Left forelimb (tissue), 1 donor: ENCODE results near the gene OSBPL1A.

Source experiments
- DNase-seq: peaks from one replicate; pipeline ENCODE4 v3.0.0-alpha.2; 2018; ENCODE audit warnings: low spot score

The OSBPL1A gene

DNA sequence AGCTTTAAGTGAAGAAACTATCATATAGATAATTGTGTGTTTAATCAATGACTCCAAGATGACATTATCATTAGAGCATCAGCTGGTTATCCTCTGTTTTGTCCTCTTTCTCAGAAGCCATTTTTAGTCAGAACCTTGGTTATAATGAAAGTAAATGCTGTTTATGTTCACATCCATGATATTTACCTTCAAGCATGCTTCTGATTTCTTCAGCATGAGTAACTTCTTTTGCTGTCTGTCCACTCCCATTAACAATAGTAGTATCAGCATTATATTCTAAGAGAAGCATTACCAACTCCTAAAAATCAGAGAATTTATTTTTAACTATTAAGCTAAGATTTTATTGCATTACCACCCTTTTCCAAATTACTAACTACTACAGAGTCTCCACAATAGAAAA is 56.3 kb downstream of the OSBPL1A start:
- DNase-seq = no peak

DNA sequence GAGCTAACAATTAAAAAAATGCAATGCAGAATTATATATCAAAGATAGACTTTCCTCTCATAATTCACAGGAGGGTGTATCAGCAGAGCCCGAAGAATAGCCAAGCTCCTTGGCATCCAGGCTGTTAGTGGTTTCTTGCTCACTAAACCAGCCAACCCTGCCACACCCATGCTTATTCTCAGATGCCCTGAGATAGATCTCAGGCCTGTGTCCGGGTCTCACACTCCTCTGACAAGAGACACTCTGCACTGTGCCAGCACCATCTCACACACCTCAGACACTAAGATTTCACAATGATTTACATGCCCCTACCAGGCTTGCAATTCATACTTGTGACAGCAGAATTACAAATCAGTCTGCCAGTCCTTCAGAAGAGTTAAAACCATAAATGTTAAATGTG is 64.5 kb downstream of the OSBPL1A start:
- DNase-seq = no peak

DNA sequence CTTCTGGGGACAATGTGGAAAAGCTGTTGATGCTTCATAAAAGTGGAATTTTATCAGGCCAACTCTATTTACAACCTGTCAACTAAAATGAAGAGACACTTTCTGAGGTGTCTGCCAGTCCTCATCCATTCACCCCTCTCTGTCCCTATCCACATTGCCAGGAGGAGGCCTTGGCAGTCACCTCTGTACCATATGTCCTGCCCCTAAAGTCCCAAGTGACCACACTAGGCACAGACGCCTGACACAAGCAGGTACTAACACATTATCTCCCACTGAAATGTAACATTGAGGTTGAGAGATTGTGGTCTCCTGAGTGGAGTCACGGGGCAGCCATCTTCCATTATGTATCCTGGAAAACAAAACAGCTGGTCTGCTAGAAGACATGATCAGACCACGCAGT is 71.4 kb downstream of the OSBPL1A start:
- no peak for DNase-seq

DNA sequence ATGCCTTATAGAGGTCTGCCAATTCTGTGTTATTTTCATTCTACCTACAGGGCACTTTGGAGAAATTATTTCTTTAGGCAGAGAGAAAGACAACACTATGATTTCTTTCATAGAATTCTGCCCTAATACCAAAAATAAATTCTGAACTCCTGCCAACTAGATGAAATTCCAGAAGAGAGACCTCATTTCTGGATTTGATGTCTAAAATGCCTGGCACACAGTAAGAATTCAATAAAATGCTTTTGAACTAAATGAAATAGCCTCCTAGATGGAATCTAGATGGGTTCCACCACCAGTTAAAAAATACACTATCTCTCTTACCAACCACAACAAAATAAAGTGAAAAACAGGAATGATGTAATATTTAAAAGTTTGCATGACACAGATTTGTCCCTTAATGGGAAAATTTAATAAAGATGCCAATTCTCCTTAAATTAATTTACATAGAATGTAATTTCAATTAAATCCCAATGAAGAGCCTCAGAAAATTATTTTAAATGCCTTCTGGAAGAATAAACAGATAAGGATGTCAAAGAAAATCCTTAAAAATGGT is 75.0 kb downstream of the OSBPL1A start:
- no peak for DNase-seq

DNA sequence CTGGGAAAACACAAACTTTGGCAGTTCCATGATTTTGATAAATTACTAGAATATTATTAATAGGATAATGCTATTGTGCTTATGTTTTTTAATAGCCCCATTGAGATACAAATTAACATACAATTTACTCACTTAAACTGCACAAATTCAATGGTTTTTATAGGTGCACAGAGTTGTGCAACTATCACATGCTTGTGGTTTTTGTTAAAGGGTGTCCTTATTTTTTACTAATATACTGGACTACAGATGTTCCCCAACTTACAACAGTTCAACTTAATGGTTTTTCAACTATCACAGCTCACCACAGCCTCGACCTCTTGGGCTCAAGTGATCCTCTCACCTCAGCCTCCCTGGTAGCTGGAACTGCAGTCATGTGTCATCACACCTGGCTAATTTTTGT is 76.6 kb downstream of the OSBPL1A start:
- DNase-seq = no peak

DNA sequence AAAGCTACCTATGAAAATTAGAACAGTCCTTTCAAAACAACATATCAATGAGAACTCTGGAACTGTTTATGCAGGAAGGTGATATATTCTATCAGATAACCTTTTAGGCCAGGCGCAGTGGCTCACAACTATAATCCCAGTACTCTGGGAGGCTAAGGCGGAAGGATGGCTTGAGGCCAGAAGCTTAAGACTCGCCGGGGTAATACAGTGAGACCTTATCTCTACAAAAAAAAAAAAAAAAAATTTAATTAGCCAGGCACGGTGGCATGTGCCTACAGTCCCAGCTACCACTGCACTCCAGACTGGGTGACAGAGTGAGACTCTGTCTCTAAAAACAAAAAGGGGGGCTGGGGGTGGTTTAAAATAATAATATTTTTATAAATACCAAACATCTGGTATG is 77.9 kb downstream of the OSBPL1A start:
- DNase-seq = no peak

DNA sequence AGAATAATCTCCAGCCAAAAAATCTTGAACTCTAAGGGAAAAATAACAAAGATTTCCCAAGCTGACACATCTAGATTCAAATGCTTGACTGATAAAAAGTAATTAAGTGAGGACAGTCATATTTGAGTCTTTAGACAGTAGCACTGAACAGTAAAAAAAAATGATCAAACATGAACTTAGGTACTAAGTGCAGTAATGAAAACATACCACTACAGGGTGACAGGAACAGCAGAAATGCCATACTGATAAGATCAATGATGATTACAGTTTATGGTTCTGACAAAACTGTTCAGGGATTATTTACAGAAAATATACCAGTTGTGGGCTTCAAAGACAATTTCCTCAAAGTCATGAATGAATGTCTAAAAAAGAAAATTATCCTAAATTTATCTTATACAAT is 80.3 kb downstream of the OSBPL1A start:
- DNase-seq = no peak

DNA sequence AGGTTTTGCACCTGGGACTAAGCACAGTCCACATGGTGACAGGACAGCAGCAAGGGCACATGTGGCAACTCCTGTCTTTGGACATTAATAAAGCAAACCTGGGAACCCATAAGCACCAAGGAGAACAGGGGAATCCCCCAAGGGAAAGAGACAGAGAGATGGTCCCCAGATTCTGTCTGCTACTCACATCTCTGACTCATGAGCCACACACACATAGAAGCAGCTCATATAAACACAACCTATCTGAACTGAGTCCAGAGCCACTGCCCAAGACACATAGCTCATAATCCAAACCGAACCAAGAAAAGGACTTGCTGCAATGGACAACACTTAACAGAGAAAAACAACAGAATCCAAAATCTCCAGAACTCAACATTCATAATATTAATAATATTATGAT is 82.5 kb downstream of the OSBPL1A start:
- DNase-seq = no peak

DNA sequence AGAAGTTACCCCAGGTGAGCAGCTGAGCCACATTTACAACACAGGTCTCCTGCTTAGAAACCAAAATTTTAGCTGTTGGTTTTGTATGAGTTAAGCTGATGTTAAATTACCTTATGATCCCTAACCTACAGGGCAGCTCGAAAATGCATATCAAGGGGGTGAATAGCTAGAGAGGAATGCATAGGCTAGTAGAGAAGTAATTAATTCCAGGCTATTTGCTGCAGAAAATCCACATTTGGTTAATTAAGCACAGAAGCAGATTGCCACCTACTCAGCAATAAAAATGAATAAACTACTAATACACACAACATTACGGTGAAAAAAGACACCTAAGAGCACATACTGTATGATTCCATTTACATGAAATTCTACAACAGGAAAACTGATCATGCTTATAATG is 91.4 kb downstream of the OSBPL1A start:
- no peak for DNase-seq

DNA sequence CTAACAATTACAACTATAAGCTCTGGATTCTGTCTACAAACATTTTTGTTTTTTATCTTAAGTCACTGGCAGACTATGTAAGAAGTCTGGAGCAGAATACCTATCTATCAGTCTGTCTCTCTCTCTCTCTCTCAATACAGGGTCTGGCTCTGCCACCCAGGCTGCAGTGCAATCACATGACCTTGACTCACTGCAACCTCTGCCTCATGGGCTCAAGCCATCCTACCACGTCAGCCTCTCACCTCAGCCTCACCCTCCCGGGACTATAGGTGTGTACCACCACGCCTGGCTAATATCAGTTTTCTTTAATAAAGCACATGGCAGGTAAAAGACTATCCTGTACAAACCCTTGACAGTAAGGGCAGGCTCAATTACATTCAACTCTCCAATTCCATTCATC is 96.9 kb downstream of the OSBPL1A start:
- no peak for DNase-seq

DNA sequence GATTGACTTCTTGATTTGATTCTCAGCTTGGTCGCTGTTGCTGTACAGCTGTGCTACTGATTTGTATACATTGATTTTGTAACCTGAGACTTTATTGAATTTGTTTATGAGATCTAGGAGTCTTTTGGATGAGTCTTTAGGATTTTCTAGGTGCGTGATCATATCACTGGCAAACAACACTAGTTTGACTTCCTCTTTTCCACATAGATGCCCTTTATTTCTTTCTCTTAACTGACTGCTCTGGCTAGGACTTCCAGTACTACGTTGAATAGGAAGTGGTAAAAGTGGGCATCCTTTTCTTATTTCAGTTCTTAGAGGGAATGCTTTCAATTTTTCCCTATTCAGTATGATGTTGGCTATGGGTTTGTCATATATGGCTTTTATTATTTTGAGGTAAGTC is 101.3 kb downstream of the OSBPL1A start:
- no peak for DNase-seq

DNA sequence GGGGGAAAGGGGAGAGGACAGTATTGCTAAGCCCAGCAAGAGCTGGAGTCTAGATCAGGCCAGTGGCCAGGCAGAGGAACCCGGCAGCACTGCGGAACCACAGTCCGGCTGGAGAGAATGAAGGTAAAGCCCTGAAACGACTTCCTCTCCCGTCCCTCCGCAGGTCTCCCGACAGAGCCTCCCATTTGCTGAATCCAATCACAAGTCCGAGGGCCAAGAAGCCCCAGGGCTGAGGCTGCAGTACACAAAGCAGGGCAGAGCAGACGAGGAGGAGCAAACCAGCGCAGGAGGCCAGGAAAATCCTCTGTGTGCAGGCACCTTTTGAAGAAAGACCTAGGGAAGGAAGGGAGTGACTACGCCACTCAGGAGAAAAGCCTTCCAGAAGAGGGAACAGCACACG is 104.4 kb downstream of the OSBPL1A start:
- no peak for DNase-seq

DNA sequence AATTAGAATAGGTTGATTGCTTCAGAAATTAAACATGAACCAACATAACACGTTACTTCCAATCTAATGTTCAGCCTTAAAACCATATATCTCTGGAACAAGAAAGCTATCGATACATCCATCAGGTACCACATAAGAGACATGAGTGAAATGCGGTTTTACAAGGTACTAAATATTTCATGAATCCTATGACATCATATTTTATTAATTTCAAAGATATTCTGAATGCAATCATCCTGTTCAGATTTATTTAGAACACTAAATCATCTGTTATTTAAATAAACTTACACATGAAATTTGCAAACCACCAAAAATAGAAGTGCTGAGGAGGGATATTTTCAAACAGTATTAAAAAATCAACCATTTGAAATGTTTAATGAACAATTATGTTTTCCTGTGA is 119.0 kb downstream of the OSBPL1A start:
- no peak for DNase-seq

DNA sequence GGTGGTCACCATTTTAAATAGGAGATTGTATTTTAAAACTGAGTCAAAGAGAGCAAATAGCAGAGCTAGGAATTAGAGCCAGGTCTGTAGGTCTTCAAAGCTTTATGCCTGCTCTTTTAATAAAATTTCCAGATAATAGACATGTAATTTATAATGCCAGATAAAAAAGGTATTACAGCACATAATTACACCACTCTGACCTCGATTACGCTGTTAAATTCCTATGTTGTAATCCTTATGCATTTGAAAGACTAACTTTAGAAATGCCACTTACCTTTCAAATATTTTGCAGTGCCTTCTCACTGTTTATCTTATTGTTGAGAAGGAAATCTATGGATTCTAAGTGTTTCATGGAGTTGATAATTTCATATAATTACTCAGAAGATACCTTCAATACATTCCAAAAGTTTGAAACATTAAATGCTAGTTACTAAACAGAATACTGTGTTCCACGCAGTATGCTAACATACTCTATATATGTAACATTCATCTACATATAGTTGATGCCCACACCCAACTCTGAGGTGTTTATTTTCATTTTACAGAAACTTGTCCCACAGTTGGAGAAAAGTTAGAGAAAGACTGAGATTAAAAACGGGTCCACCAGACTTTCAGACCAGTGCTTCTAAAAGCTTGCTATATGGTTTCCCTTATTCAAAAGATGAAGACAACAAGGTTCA is 120.0 kb downstream of the OSBPL1A start:
- DNase-seq = no peak

DNA sequence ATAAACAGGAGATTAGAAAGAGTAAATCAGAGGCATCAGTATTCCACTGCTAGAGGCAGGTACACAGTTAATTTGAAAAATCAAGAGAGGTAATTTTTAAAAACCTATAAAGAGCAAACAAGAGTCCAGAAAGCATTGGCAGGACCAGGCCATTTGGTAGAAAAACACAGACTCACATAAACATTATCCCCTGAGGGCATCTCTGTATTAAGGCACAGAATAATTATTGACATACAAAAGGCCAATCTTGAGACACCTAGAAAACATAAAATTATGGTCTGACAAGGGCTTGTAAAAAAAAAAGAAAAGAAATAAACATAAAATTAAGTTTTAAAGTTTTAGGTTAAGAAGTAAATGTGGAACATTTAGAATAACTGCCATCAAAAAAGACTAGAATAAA is 120.6 kb downstream of the OSBPL1A start:
- DNase-seq = no peak

DNA sequence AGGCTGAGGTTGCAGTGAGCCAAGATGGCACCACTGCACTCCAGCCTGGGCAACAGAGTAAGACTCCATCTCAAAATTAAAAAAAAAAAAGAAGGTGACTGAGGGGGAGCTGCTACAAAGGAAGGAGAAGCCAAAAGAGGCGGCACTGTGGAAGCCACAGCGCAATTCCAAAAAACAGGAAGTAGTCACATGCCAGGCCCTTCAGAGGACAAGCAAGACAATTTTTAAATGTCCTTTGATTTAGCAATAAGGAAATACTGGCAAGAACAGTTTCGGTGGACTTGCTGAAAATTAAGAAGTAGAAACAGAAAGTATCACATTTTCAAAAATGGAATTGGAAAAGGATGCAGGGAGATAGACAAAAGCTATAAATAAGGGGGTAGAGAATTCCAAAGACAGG is 122.8 kb downstream of the OSBPL1A start:
- DNase-seq = no peak

DNA sequence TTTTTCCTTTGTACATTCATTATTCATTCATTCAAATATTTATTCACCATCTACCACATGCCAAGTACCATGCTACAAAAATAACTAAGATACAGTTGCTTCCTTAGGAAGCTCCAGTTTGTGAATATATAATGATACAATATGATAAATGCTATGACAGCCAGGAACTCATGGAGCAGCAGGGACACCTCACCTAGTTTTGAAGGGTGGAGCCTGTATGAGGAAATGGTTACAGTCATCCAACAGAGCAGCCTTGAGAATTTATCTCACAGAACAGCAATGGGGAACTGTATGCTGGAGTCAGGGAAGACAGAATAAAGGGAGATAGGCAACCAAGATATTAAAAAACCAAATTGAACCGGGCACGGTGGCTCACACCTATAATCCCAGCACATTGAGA is 124.0 kb downstream of the OSBPL1A start:
- no peak for DNase-seq

DNA sequence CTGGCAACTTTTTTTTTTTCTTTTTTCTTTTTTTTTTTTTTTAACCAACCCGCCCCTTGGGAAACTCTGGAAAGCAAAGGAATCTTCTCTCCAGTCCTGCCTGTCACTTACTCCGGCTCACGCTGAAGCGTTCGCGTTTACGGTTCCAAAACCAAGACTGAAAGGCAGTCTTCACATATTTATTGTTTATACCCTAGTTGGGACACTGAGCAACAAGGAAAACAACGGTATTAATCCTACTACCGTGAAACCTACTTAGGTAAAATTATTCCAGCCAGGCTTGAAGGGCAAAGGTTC is 125.4 kb downstream of the OSBPL1A start:
- no peak for DNase-seq

DNA sequence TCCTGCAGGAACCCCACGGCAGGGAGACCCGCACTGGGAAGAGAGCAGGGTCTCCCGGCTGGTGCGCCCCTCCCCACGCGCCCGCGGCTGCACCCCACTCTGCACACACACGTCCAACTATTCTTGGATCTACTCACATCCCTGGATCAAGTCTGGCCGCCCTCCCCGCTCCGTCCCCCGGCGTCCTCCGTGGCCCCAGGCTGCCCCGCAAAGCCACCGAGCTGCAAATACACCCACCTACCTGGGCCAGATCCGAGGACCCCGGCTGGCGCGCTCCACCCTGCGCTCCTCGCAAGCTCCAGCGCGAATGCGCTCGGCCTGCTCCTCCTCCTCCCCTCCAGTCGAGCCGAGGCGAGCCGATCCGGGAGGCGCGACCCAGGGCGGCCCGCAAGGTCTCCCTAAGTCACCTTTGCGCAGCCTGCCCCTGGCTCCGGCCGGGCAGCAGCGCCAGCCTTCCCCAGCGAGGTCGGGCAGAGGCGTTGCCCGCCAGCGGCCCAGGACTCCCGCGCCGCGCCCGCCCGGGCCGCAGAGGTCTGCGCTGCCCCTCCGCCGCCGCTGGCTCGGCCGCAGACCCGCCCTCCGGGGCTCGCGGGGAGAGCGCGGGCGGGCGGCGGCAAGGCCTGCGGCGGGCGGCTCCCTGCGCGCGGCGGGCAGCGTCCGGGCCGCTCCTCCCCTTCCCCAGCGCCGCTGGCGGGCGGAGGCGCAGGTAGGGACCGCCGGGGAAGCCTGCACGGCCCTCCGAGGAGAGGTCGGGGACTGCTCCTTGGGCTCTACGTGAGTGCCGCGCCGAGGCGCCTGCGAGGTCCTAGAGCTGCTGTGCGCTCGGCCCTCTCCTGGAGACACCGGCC is 126.0 kb downstream of the OSBPL1A start:
- DNase-seq = peak; percentile 88

DNA sequence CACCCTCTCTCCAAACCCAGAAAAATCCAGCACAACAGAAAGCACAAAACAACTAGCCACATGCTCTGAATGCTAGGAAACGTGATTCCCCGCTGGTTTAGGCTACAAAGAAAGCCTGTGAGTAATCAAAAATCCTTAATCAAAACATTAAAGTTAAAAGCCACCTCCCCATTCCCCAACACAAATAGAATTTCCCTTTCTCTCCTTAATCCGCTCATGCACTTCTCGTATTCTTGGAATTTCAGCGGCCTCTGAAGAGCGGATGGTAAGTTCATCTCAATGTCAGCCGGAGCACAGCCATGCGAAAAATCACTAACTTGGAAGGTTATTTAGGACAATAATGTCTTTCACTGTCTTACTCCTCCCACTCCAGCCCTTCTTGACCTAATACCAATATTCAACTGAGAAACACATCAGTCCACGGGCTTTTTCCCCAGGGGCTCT is 126.7 kb downstream of the OSBPL1A start:
- DNase-seq = no peak

DNA sequence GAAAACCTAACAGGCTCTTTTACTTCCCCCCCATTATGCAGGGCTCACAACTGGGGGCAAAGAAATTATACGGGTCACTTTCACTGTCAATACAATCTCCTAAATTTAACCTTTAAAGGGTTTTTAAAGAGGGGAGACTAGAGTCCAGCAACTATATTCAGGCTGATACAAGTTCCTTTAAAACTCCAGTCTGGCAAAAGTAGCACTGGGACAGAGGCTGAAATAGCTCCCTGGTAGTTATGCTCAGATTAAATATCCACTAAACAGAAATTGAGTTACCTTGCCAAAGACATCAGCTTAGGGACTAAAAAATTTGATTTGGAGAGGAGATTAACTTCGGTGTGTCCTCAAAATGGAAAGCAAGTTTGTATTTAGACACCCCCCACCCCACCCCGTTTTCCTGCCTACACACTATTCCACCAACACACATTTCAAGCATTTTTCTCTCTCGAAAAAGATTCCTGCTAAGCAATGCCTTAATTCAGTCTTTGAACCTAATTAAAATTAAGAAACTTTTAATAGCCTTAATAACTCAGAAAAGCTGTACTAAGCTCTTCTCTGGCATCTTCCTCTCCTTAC is 127.2 kb downstream of the OSBPL1A start:
- DNase-seq = no peak

DNA sequence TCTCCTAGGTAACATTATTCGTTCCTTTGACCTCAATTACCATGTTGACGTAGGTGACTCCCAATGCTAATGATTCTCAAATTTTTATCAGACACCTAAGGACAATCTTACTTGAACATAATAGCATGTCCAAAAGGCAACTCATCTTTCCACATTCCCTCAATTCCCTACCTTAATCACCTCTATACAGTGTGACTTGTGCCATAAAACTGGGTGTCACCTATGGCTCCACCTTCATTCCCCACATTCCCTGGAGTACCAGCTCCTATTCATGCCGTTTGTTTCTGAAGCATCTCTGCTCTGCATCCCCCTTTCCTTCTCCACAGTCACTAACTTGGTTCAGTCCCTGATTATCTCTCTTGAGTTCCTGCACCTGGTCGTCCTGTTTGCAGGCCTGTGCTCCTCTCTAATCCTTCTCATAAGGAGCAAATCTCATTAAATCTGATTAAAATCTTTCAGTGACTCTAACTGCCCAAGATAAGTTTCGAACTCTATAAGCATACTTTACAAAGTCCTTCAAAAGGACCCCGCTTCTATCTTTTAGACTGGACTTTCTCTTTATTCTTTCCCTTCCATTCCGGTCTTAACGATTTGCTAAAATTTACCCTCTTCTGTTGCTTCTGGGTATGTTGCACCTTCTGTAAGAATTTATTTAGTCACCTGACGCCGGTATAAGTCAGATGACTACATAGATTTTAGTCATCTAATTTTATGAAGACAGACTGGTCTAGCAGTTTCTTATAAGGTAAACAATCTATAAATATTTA is 128.7 kb downstream of the OSBPL1A start:
- no peak for DNase-seq
